AG08395 (cell line): ENCODE results near the gene SAMD5.

Source experiments
- DNase-seq: peaks from one replicate; pipeline ENCODE4 v3.0.0; 2012; ENCODE audit warnings: mixed read lengths, low spot score

Gene SAMD5

GRCh38 chr6:147567141-147567805 is 58.8 kb downstream of the SAMD5 start:
- peak; percentile 4 for DNase-seq

- DNase-seq = no peak
Observed at GRCh38 chr6:147569788-147570187, 61.3 kb downstream of the SAMD5 start.

GRCh38 chr6:147570681-147571080 is 62.2 kb downstream of the SAMD5 start:
- DNase-seq = no peak

- DNase-seq = no peak
Observed at GRCh38 chr6:147577488-147577887, 69.0 kb downstream of the SAMD5 start.

GRCh38 chr6:147578159-147578558 is 69.7 kb downstream of the SAMD5 start:
- no peak for DNase-seq

GRCh38 chr6:147578883-147579282 is 70.4 kb downstream of the SAMD5 start:
- no peak for DNase-seq

- no peak for DNase-seq
Observed at GRCh38 chr6:147579667-147580066, 71.2 kb downstream of the SAMD5 start.

GRCh38 chr6:147582991-147583390 is 74.5 kb downstream of the SAMD5 start:
- DNase-seq = no peak

- no peak for DNase-seq
Observed at GRCh38 chr6:147585256-147585655, 76.8 kb downstream of the SAMD5 start.

GRCh38 chr6:147586044-147586443 is 77.6 kb downstream of the SAMD5 start:
- no peak for DNase-seq

GRCh38 chr6:147587907-147588306 is 79.4 kb downstream of the SAMD5 start:
- no peak for DNase-seq

GRCh38 chr6:147588469-147588868 is 80.0 kb downstream of the SAMD5 start:
- no peak for DNase-seq

- DNase-seq = no peak
Observed at GRCh38 chr6:147589739-147590250, 81.3 kb downstream of the SAMD5 start.

- DNase-seq = no peak
Observed at GRCh38 chr6:147595961-147596360, 87.5 kb downstream of the SAMD5 start.

GRCh38 chr6:147603392-147604081 is 95.0 kb downstream of the SAMD5 start:
- DNase-seq = no peak

GRCh38 chr6:147604373-147604772 is 95.9 kb downstream of the SAMD5 start:
- DNase-seq = peak; percentile 14

GRCh38 chr6:147611992-147612391 is 103.5 kb downstream of the SAMD5 start:
- no peak for DNase-seq

- no peak for DNase-seq
Observed at GRCh38 chr6:147614501-147614900, 106.0 kb downstream of the SAMD5 start.

GRCh38 chr6:147615659-147616456 is 107.4 kb downstream of the SAMD5 start:
- no peak for DNase-seq

GRCh38 chr6:147617366-147617765 is 108.9 kb downstream of the SAMD5 start:
- no peak for DNase-seq

GRCh38 chr6:147618457-147618856 is 110.0 kb downstream of the SAMD5 start:
- no peak for DNase-seq

GRCh38 chr6:147618927-147619326 is 110.4 kb downstream of the SAMD5 start:
- DNase-seq = no peak
